ENCODE data around the gene COPA. TPM values are rescaled to one million over a fixed set of nuclear protein-coding genes. Genes with fewer than 3 reads are reported as not detected.

COPA gene
- total and polyA plus RNA-seq, 10 of the 15 experiments (the other 5 are each of a cell fraction or from before 2014, with no cell fraction given): 53.7 to 180 (median 123) TPM

DNA sequence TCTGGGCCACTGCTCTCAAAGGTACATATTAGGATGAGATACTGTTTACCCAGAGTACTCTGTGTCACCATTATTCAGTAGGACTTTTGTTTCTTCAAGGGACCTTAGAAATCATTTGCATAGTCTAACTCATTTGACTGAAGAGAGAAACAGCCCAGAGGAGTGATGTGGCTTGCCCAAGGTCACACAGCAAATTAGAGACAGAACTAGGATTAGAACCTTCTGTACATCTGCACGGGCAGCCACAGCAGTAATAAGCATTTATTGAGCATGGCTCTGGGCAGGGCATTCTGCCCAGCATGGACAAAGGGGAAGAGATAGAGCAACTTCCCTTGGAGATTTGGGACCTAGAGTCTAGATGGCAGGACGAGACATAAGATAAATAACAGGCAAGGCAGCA, 18.1 kb upstream of the COPA start:
- no peak for ATAC-seq
- intact Hi-C loops (cut with micrococcal nuclease; ENCODE audit: unreplicated experiment) (no loop called here), in situ Hi-C loops (cut with MboI) (no loop called here)
- Histone ChIP-seq H3K27ac (ENCODE audit: control insufficient read depth, insufficient read depth) (no peak overlapping the region), H4K20me1 (ENCODE audit: control insufficient read depth, insufficient read depth) (no peaks in the 10 kb centered on the region), H3K4me3 (no peak overlapping the region), H3K4me2 (ENCODE audit: control insufficient read depth, insufficient read depth) (no peak overlapping the region), H3K79me2 (ENCODE audit: control insufficient read depth, insufficient read depth, low read length) (no peaks in the 10 kb centered on the region), H3K27me3 (replicated peaks in 1 of 2; ENCODE audit: control insufficient read depth in 2 of 2, insufficient read depth in 2 of 2, low read length in 1 of 2) (no peaks in the 10 kb centered on the region), H3K9me3 (replicated peaks; ENCODE audit: control insufficient read depth, insufficient read depth, low read length) (no peaks in the 10 kb centered on the region), H3K9ac (ENCODE audit: control insufficient read depth, insufficient read depth, low read length) (no peak overlapping the region), H2AFZ (ENCODE audit: control insufficient read depth, low read depth, low read length) (no peak overlapping the region), H3K36me3 (ENCODE audit: control insufficient read depth in 2 of 2, insufficient read depth in 2 of 2, low read length in 1 of 2) (peaks cover 11 to 23% of the 10 kb centered on the region in 2 experiments), H3K4me1 (ENCODE audit: control insufficient read depth, insufficient read depth, low read length) (no peaks in the 10 kb centered on the region)
- ChIA-PET RAD21 (ENCODE audit: unreplicated experiment) (no interaction called here), SMC1A (ENCODE audit: uncharacterized antibody, unreplicated experiment) (no interaction called here), CTCF (interaction anchor here (0.9 to 1.7 kb wide), 4 partner anchors 10 to 283 kb away, joined by 3 to 7 read pairs (median 4); no protein-coding TSS in a partner anchor), POLR2A (no interaction called here)
- no peak for TF ChIP-seq TAF1 (IDR thresholded peaks at IDR 0.05; ENCODE audit: borderline replicate concordance, low read depth, low read length)
- TF ChIP-seq STAT1 (conservative IDR thresholded peaks at IDR 0.05): no peak
- no peak for TF ChIP-seq SMARCA5 (IDR thresholded peaks at IDR 0.05)
- TF ChIP-seq SIX5 (IDR thresholded peaks at IDR 0.05; ENCODE audit: low read depth, low read length, severe bottlenecking): no peak
- no peak for TF ChIP-seq MEF2A (IDR thresholded peaks at IDR 0.05; ENCODE audit: insufficient read depth, low read depth, low read length)
- TF ChIP-seq BMI1 (IDR thresholded peaks at IDR 0.05; ENCODE audit: borderline replicate concordance): no peak
- no peak for TF ChIP-seq IKZF1 (conservative IDR thresholded peaks at IDR 0.05)
- TF ChIP-seq E2F4 (IDR thresholded peaks at IDR 0.05; ENCODE audit: low read depth, low read length): no peak
- no peak for TF ChIP-seq FOXK2 (IDR thresholded peaks at IDR 0.05)
- TF ChIP-seq ESRRA (IDR thresholded peaks at IDR 0.05; ENCODE audit: low read length): no peak
- FAIRE-seq: no peak
- DNase-seq (ENCODE audit: low read depth, low spot score): no peak
- 70% methylated on average over 2 of the region's 2 CpGs for WGBS (ENCODE audit: insufficient coverage, insufficient replicate concordance, low lambda C conversion rate, missing lambda C conversion rate)
- BruUV-seq (replicated peaks): no TSS peak

Data from GM12878 (cell line).